GM18907 (cell line): Measurements from ENCODE around the gene HS6ST2.

ENCODE experiments used
- ATAC-seq: cut with Tn5 transposase; IDR thresholded peaks from one replicate; pipeline ENCODE4 v1.9.1; 2021; ENCODE audit warnings: mild to moderate bottlenecking, moderate library complexity; ENCODE audit not compliant: unreplicated experiment

Gene HS6ST2

DNA sequence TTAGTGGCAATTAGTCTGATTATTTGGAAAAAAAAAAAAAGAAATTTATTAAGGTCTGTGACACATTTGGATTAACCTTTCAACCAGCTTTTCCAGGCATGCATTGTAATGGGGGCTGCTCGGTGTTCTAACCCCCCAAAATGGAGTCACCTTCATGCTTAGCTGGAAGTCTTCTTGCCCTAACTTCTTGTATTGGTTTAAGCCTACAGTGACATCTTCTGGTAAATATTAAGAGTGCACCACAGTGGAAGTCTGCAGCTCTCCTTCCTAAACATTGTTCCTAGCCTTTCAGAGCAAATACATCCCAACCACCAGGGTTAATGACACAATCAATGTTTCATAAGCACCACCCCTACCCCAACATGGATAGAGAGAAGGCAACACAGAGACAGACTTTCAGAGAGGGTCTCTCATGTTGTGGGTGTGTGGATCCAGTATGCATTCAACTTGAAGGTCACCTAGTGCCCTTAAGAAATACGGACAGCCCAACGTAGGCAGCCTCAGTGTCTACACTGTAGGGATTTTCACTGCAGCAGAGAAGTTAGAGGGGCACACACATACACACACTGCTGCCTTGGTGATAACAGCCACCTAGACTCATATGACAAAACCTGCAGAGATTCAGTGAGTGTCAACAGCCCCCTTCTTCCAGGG, 326.7 kb downstream of the HS6ST2 start:
- ATAC-seq = peak; percentile 90

DNA sequence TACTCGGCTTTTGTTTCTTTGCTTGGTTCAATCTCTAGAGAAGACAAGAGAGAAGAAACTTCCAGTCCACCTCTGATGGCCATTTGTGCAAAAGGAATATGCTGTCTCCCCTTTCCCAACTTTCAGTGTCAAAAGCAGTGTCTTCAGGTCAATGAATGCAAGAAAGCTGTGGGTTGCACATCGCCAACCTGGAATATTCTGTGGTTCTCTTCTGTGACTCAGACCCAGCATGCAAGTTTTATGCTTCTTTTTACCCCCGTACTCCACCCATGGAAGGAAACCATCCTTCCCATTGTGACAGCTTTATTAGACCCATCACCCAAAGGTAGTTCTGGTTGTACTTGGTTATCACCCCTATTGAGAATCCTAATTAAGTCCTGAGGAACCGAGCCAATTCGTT, 334.0 kb downstream of the HS6ST2 start:
- no peak for ATAC-seq

DNA sequence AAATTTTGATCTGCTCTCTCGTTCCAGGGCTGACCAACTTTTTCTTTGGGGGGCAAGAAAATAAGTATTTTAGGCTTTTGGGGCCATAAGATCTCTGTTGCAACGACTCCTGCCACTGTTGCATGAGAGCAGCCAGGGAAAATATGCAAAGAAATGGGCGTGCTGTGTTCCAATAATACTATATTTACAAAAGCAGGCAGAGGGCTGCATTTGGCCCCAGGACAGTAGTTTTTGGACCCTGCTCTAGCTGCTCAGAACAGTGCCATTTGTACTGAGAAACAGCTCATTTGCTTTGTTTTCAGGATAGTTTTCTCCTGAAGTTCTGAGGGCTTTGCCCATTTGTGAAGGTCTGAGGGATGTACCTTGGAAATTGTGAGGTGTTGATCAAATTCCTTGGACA, 334.5 kb downstream of the HS6ST2 start:
- ATAC-seq = no peak

DNA sequence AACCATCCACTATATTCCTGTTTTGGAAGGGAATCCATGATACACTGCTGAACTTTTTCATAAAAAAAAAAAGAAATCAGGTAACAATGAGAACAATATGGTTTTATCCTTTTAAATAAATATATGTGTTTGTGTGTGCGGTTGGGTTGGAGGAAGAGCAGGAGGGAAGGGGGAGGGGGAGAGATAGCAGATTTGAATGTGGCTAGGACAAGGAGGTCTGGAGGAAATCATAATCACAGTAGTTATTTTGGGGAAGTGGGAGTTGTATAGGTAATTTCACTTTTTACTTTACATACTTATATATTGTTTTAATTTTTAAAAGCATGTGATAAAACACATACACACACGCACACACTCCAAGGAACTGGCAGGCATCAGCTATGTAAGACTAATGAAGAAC, 335.1 kb downstream of the HS6ST2 start:
- no peak for ATAC-seq

DNA sequence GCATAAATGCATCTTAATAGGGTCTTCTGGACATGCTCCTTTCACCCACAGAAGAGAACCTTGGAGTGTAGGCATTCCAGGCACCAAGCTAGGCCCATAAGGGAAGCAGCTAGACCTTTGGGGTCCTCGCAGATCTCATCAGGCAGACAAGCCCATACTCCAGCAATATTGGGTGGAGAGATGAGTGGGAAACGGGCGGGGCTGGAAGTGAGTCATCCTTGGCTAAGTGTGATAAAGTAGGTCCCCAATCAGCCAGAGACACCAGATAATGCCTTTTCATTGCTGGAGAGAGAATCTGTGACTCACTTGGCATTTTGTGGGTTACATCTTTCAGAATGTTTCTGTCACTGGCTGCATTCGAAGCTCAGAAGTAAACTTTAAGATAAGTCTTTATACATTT, 336.3 kb downstream of the HS6ST2 start:
- no peak for ATAC-seq

DNA sequence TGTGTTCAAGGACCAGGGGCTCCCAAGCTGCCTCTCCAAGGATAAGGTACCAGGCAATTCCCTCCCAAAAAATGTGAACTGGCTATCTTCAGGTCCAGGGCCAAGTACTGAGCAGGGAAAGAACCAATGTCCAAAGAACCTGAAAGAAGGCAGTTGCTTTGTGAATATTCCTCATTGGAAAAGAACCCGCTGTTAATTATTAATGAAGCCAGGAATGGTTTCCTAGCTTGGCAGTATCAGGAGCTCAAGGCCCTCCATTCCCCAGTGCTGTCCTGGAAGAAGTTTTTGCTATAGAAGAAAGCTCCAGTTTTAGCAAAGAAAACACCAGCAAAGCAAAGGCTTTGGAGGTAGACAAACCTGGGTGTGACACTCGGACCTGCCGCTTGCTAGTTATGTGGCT, 339.6 kb downstream of the HS6ST2 start:
- no peak for ATAC-seq

DNA sequence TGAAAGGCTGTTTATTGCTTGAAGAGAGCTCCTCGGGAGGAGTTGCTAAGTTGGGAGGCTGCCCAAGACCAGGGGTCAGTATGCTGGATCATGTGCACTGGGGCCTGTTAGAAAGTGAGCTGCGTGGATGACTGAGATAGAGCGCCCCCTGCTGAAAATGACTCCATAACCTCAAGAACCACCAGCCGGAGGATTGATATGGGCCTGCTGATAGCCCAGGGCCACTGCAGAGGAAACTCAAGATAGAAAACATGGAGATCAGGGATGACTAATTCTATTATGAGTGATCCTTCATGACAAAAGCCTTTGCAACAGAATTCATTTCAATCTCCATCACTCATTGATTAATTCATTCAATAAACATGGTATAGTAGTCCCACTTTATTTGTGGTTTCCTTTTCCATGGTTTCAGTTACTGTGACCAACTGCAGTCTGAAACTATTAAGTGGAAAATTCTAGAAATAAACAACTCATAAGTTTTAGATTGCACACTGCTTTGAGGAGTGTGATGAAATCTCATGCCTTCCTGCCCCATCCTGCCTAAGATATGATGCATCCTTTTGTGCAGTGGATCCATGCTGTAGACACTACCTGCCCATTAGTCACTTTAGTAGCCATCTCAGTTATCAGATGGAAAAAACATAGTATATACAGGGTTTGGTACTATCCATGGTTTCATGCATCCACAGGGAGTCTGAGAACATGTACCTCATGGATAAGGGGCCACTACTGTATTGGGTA, 342.9 kb downstream of the HS6ST2 start:
- ATAC-seq = peak; percentile 60

DNA sequence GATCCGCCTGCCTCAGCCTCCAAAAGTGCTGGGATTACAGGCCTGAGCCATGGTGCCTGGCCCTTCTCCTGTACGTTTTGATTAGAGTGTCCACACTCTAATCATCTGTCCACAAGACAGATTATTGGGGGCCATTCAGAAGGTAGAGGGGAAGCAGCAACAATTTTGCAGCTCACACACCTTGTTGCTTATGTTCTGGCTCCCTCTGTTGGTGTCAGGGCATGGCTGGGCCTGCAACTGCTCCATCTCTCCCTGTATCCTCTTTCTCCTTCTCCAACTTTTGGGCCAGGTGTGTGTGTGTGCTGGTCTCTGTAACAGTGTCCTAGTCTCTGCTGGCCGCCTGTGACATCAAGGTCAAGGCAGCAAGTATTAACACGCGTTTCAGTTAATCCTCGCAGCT, 344.1 kb downstream of the HS6ST2 start:
- no peak for ATAC-seq

DNA sequence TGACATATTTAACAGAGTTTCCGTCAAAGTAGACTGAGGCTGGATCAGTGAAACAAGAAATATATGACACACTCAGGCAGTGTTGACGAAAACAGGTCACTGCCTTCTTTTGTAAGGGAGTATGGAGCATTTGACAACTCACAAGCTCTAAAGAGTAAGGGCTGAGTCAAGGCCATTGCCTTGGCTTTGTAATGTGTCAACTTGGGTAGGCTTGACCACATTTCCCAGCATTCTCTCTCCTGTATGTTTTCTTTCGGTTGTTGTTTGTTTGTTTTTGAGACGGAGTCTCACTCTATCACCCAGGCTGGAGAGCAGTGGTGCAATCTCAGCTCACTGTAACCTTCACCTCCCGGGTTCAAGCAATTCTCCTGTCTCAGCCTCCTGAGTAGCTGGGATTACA, 344.6 kb downstream of the HS6ST2 start:
- no peak for ATAC-seq

DNA sequence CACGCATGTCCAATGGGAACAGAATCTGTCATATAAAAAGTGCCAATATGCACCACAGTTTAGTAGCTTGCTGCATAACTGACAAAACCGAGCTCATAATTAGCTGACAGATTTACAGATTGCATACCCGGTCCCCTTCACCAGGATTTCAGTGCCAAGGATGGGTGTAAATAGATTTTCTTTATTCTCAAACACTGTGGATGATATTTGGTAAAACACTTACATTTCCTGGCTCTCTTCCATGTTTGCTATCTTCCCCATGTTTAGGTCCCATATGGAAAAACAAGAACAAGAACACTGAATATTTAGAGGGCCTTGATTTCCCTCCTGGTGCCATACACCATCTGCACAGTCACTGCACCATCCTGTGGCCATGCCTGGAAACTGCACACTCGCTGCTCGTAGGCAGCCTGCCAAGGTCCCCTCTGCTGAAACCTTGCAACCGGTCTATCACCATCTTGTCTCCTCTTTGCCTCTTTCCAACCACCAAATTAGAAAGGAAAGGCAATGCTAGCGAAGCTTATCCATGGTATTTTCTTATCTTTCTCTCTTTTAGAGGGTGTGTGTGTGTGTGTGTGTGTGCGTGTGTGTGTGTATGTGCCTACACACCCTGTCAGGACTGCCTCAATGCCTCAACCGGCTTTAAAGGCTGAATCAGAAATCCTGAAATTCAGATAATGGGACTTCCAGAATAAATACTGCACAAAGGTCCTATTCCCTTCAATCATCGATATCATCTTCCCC, 345.4 kb downstream of the HS6ST2 start:
- ATAC-seq = peak; percentile 60

DNA sequence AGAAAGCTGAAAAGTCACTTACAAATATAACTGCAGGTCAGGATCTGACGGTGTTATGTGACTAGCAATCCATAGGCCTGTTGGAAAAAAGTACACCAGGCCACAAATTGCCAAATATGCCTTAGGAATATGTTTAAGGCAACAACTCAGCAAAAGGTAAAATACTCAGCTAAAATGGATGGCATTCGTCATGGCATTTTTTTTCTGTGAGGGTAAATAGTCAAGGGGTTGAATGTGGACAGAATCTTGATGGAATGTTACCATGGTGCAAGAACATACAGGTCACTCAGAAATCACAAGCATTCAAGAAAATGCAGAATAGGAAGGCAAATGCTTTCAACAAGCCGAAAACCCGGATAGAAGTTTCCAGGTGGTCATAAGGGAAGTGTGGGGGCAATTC, 347.9 kb downstream of the HS6ST2 start:
- ATAC-seq = no peak

DNA sequence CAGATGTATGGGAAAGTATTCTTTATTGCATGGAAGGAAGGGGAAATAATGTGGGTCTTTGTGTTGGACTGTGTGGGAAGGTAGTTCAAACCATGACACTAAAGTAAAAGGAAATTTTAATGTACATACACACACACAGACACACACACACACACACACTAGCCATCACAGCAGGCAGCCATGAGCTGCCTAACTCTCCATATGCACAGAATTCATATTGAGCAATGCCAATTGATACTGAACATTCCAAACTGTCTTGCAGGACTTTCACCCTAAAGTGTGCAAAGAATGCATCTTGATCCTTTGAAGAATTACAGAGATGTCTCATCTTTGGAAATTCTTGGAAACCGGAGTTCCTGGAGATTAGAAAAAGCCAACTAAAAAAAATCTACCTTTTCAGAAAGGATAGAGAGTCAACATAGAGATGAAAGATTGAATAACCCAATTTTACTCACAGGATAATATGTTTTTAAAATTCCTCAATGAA, 349.0 kb downstream of the HS6ST2 start:
- ATAC-seq = no peak

DNA sequence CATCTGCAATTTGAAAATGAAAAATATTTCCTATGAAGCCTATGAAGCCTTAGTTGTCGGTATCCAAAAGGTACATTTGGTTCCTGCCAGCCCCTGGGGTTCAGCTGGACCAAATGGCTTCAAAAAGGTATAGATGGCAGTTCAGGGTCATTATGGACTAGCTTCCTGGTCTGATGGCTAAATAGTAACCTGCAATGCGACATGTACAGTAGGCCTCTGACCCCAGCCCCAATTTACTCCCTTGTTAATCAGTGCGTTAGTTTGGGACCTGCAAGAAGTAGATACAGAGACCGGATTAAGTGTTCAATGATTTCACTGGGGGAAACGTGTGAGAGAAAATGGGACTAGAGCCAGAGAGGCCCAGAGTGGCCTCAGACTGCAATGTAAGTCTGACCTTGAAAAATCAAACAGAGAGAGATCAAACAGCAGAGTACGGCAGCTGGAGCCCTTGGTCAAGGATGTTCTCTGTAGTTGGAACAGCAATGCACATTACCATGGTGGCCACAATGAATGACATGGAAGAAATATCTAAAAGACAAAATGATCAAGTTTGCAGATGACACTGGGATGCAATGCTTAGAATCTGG, 354.6 kb downstream of the HS6ST2 start:
- ATAC-seq = no peak

DNA sequence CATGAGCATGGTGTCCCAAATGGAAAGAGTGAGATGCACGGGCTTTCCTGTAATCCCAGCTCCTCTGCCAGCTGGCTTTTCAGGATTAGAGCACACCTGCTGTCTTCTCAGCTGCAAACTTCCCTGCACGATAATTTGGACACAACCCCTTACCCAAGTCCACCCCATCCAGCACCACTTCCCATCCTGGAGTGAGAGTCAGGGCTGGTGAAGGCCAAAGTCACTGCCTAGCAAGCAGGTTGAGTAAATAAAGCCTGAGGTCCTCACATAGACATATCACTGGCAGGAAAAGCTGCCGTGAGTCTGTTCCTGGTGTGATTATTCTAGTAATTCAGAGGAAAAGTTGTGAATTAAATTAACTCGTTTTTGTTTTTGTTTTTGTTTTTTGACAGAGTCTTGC, 355.7 kb downstream of the HS6ST2 start:
- no peak for ATAC-seq

DNA sequence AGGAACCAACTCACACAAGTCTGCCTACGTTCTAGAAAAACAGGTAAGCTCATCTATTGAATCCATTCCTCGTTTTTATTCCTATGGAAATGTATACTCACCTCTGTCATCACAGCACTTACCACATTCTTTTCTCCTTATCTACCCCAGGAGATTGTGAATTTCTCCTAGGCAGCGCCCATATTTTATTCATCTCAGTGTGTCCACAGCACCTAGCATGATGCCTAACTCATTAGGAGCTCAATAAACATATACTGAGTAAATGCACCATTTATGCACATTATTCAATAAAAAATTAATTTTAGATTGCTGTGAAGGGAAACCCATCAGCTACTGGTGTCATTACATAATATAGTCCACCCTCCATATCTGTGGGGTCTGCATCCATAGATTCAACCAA, 363.4 kb downstream of the HS6ST2 start:
- ATAC-seq = no peak

DNA sequence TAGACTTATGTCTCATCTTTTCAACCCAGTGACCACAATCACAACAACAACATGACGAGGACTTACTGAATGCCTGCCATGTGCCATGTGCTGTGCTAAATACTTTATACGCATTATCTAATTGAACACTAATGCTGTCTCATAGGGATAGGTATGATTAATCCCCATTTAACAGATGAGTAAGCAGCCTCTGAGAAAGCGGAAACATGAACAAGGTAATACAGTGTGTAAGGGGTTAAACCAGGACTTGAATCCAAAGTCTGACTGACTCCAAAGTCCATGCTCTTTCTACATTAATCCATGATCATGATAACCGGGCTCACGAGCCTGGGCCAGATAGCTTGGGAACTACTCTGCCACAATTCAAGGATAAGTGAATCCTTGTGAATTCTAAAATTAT, 364.3 kb downstream of the HS6ST2 start:
- ATAC-seq = no peak

DNA sequence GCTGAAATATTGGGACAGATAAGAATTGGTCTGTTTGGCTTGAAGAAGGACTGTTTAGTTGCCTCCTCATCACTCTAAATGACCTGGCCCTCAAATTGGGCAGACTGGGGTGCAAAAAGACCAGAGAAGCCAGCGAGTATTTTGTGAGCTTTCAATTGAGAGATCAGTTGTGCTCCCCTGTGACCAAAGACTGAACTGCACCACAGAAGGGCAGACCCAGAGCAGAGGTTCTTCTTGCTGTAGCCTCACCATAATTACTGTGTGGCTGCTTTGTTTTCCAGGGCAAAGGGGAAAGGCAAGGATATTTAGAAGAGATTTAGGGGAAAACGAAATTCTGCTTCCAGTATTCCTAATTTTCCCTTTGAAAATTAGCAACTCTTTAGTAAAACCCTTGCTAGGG, 365.5 kb downstream of the HS6ST2 start:
- ATAC-seq = peak; percentile 46

DNA sequence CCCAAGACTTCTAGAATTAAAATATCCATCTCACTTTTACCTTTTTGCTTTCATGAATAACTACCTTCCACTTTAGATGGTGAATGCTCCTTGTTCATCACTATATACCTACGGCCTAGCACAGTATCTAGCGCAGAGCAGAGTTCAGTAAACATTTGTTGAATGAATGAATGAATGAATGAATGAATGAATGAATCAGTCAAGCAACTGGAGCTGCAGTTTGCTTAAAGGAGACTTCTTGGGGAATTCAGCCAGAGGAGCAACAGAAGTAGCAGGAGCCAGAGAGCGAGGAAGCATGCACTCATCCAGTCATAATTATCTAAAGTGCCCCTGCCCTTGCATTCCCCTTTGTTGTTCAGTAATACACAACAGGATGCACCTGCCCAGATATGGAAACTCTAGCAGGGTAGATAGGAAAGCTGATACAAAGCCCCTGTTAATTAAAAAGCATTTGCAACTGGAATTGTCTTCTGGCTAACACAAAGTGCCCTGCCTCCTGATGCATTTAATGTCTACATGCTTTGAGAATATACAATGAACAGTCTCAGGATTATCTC, 366.6 kb downstream of the HS6ST2 start:
- ATAC-seq = no peak

DNA sequence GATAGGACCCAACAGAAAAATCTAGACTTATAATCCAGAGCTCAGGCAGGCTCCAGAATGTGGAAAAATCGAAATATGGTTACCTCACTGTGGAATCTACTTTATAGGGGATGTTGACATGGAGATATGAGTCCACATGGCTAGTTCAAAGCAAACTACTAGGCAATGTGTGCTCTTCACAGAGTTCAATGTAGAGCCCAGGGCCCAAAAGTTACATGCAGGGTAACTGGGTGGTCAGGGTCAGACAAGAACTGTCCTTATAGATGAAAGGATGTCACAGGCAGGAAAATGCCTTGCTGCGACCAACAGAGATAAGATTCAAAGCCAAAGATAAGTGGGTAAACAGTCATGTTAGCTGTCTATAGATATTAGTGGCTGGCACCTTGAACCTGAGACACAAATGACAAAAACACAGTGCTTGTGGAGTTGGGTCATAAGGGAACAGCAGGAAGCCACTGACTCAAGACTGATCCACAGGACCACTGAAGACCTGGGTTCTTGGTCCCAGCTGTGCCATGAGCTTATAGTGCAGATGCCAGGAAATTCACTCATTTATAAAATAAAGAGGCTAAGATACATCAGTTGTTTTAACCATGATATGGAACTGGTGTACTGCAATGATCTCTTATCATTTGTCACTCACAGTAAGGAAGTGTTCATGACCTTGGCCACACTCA, 367.9 kb downstream of the HS6ST2 start:
- ATAC-seq = no peak

DNA sequence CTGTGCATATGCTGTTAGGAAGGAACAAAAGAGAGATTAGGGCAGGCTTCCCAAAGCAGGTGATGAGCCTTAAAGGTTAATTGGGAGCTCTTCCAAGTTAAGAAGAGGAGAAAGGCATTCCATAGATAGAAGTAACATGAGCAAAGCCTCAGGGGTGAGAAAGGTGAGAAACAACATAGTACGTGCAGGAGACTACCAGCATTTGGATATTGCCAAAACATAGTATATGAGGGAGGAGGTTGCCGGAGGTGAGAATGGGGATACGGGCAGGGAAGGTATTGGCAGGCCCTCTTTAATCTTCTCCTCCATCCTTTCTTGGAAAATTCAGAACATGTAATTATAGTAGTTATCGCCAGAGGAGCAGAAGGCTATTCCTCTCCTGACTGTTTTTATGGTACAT, 373.5 kb downstream of the HS6ST2 start:
- ATAC-seq = no peak

DNA sequence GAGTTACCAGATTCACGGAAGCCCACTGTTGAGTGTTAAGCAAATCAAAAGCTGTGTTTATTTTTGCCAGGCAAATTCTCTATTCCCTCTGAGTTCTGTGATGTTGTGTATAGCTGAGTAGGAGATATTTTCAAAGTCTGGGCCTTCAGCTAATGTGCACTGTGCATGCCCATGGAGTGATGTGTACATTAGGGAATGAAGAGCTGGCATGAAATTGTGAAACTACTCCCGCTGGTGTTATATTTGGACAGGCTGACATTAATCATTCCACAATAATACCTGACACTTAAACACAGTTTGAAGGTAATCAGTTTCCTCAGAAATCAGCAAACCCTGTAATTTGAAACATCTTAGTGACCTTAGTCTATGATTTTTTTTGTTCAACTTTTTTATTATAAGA, 381.5 kb downstream of the HS6ST2 start:
- ATAC-seq = no peak
